Measurements from ENCODE around the gene TMEM178A.

Gene TMEM178A

DNA sequence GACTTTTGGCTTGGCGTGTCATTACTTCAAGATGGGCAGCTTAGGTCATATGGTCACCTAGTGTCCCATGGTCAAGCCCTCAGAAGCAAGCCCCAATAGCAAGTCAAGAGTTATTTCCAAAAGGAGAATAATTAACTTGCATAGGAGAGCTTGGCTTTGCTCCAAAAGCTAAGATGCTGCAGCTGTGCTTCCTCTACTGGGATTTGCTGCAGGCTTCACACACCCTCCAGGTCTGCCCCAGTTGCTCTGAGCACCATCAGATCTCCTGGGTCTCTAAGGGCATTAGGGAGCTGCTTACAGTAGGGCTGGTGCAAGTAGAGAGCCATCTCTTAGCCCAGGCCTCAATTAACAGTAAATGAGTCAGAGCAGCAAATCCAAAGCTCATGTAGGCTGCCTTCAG, 66.8 kb downstream of the TMEM178A start:
- TF ChIP-seq CREB1 (IDR thresholded peaks at IDR 0.05; ENCODE audit: low read depth) (no peak), TAF1 (IDR thresholded peaks at IDR 0.05; ENCODE audit: low read depth) (no peak), NFIC (IDR thresholded peaks at IDR 0.05) (no peak), TEAD4 (IDR thresholded peaks at IDR 0.05) (no peak), FOXM1 (IDR thresholded peaks at IDR 0.05; ENCODE audit: borderline replicate concordance, low read depth) (no peak), TCF12 (IDR thresholded peaks at IDR 0.05; ENCODE audit: low read depth) (no peak), EGR1 (IDR thresholded peaks at IDR 0.05) (no peak), ZBTB7A (IDR thresholded peaks at IDR 0.05; ENCODE audit: low read depth) (no peak), CEBPB (IDR thresholded peaks at IDR 0.05) (no peak), RAD21 (IDR thresholded peaks at IDR 0.05; ENCODE audit: low read depth) (no peak), YY1 (IDR thresholded peaks at IDR 0.05; ENCODE audit: low read depth) (no peak)
- TF ChIP-seq, protein P1, sequence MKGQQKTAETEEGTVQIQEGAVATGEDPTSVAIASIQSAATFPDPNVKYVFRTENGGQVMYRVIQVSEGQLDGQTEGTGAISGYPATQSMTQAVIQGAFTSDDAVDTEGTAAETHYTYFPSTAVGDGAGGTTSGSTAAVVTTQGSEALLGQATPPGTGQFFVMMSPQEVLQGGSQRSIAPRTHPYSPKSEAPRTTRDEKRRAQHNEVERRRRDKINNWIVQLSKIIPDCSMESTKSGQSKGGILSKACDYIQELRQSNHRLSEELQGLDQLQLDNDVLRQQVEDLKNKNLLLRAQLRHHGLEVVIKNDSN (IDR thresholded peaks at IDR 0.05), result no peak
- TF ChIP-seq, protein P2, sequence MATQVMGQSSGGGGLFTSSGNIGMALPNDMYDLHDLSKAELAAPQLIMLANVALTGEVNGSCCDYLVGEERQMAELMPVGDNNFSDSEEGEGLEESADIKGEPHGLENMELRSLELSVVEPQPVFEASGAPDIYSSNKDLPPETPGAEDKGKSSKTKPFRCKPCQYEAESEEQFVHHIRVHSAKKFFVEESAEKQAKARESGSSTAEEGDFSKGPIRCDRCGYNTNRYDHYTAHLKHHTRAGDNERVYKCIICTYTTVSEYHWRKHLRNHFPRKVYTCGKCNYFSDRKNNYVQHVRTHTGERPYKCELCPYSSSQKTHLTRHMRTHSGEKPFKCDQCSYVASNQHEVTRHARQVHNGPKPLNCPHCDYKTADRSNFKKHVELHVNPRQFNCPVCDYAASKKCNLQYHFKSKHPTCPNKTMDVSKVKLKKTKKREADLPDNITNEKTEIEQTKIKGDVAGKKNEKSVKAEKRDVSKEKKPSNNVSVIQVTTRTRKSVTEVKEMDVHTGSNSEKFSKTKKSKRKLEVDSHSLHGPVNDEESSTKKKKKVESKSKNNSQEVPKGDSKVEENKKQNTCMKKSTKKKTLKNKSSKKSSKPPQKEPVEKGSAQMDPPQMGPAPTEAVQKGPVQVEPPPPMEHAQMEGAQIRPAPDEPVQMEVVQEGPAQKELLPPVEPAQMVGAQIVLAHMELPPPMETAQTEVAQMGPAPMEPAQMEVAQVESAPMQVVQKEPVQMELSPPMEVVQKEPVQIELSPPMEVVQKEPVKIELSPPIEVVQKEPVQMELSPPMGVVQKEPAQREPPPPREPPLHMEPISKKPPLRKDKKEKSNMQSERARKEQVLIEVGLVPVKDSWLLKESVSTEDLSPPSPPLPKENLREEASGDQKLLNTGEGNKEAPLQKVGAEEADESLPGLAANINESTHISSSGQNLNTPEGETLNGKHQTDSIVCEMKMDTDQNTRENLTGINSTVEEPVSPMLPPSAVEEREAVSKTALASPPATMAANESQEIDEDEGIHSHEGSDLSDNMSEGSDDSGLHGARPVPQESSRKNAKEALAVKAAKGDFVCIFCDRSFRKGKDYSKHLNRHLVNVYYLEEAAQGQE (IDR thresholded peaks at IDR 0.05; ENCODE audit: low read depth), result no peak
- TF ChIP-seq, protein P3, sequence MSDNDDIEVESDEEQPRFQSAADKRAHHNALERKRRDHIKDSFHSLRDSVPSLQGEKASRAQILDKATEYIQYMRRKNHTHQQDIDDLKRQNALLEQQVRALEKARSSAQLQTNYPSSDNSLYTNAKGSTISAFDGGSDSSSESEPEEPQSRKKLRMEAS (IDR thresholded peaks at IDR 0.05), result no peak

DNA sequence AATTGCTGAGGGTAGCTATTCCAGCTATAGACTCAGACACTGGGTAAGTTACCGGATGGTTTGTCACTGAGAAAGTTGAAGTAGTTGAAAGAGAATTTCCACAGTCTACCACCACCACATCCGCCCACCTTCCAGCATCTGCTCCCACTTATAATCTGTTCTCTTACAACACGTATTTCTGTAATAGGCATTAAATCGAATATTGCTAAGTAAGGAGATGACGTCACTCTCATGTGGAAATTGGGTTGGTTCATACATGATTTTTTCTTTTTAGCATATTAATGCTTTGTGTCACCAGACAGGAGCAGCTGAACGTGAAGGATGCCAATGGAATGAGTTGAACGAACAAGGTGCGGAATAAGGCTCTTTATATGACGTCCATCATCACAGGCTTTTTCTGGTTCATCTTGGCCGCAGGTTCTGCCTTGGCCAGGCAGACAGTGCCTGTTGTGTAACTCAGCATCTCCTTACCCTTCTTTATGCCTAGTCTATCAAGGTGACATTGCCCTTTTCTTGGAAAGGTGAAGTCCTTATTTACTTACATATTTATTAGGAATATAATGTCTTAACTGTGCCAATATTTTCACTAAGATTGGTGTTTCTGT, 67.5 kb downstream of the TMEM178A start:
- TF ChIP-seq EP300 (IDR thresholded peaks at IDR 0.05; ENCODE audit: borderline replicate concordance), result no peak
- TF ChIP-seq, protein P2 (IDR thresholded peaks at IDR 0.05; ENCODE audit: low read depth), result no peak
- TF ChIP-seq YY1 (IDR thresholded peaks at IDR 0.05; ENCODE audit: low read depth), result no peak
- TF ChIP-seq ZBTB7A (IDR thresholded peaks at IDR 0.05; ENCODE audit: low read depth), result no peak
- TF ChIP-seq CEBPB (IDR thresholded peaks at IDR 0.05), result no peak
- no peak for TF ChIP-seq TAF1 (IDR thresholded peaks at IDR 0.05; ENCODE audit: low read depth)
- no peak for TF ChIP-seq TEAD4 (IDR thresholded peaks at IDR 0.05)
- TF ChIP-seq NFIC (IDR thresholded peaks at IDR 0.05), result no peak
- no peak for TF ChIP-seq TCF12 (IDR thresholded peaks at IDR 0.05; ENCODE audit: low read depth)
- no peak for TF ChIP-seq CREB1 (IDR thresholded peaks at IDR 0.05; ENCODE audit: low read depth)
- TF ChIP-seq FOXM1 (IDR thresholded peaks at IDR 0.05; ENCODE audit: borderline replicate concordance, low read depth), result no peak
- no peak for TF ChIP-seq EGR1 (IDR thresholded peaks at IDR 0.05)
- TF ChIP-seq, protein P3 (IDR thresholded peaks at IDR 0.05), result no peak
- TF ChIP-seq, protein P1 (IDR thresholded peaks at IDR 0.05), result no peak

DNA sequence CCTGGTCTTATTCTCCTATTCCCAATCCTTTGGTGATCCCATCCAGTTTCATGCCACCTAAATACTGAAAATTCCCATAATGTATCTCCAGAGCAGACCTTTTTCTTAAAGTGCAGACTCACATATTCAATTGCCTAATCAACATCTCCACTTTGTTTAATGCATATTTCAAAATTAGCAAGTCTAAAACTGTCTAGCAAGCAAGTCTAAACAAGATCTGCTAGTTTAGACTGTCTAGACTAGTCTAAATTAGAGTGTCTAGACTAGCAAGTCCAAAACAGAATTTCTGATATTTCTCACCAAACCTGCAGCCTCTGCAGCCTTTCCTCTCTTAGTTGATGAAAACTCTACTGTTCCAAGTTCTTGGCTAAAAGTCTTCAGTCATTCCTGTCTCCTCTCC, 68.7 kb downstream of the TMEM178A start:
- TF ChIP-seq YY1 (IDR thresholded peaks at IDR 0.05; ENCODE audit: low read depth) (no peak), NFIC (IDR thresholded peaks at IDR 0.05) (no peak), ZBTB7A (IDR thresholded peaks at IDR 0.05; ENCODE audit: low read depth) (no peak), CREB1 (IDR thresholded peaks at IDR 0.05; ENCODE audit: low read depth) (no peak), EGR1 (IDR thresholded peaks at IDR 0.05) (no peak), TEAD4 (IDR thresholded peaks at IDR 0.05) (no peak), CEBPB (IDR thresholded peaks at IDR 0.05) (no peak), RAD21 (IDR thresholded peaks at IDR 0.05; ENCODE audit: low read depth) (no peak), TAF1 (IDR thresholded peaks at IDR 0.05; ENCODE audit: low read depth) (no peak), FOXM1 (IDR thresholded peaks at IDR 0.05; ENCODE audit: borderline replicate concordance, low read depth) (no peak), EP300 (IDR thresholded peaks at IDR 0.05; ENCODE audit: borderline replicate concordance) (no peak), TCF12 (IDR thresholded peaks at IDR 0.05; ENCODE audit: low read depth) (no peak)
- TF ChIP-seq, protein P1 (IDR thresholded peaks at IDR 0.05), result no peak
- TF ChIP-seq, protein P3 (IDR thresholded peaks at IDR 0.05), result no peak
- TF ChIP-seq, protein P2 (IDR thresholded peaks at IDR 0.05; ENCODE audit: low read depth), result no peak

Measured in Ishikawa (cell line).